Ascending aorta (tissue), 2 donors: ENCODE measurements around the gene KIFBP. TPM values are rescaled to one million over a fixed set of nuclear protein-coding genes. Genes with fewer than 3 reads are reported as not detected.
A peak's percentile ranks its signal among the peaks of the same experiment; 100 is the strongest.
"Not testable (repeated sequence)": the region's sequence is repeated elsewhere in the genome, so short reads cannot be mapped to it uniquely, and the experiment has no call there.

ENCODE experiments used
- DNase-seq, 2 donors: peaks; one replicate each; pipeline ENCODE4 v3.0.0-alpha.2; 2019; ENCODE audit warnings: low spot score in 2 of 2
- H3K27ac ChIP-seq, 2 donors: fragments of 200-600 bp; sonication (generic); one replicate each; pipeline ENCODE4 v1.5.1; 2016 to 2017; ENCODE audit warnings: mild to moderate bottlenecking in 1 of 2
- H3K27me3 ChIP-seq: fragments of 200-600 bp; sonication (generic); one replicate; pipeline ENCODE4 v1.5.1; 2017
- H3K36me3 ChIP-seq, 2 donors: fragments of 200-600 bp; sonication (generic); one replicate each; pipeline ENCODE4 v1.5.1; 2016
- H3K4me1 ChIP-seq, 2 donors: fragments of 200-600 bp; sonication (generic); one replicate each; pipeline ENCODE4 v1.5.1; 2016 to 2017; ENCODE audit warnings: mild to moderate bottlenecking in 1 of 2
- H3K4me3 ChIP-seq, 2 donors: fragments of 200-600 bp; sonication (generic); one replicate each; pipeline ENCODE4 v1.5.1; 2016 to 2017; ENCODE audit warnings: mild to moderate bottlenecking in 1 of 2
- H3K9me3 ChIP-seq, 2 donors: fragments of 200-600 bp; sonication (generic); one replicate each; pipeline ENCODE4 v1.5.1; 2016
- CTCF ChIP-seq, 3 experiments: fragments of 200-600 bp in 2 of 3; fragments of 450-650 bp in 1 of 3; sonication (generic) in 2 of 3; IDR thresholded peaks; one replicate each; pipeline ENCODE4 v1.5.1; 2016 to 2019; ENCODE audit warnings: antibody characterized with exemption in 3 of 3, mild to moderate bottlenecking in 1 of 3, moderate library complexity in 1 of 3
- intact Hi-C: fragments of 100-400 bp; cut with DNase I; formaldehyde crosslinking; loops from one replicate; pipeline ENCODE4 v1.15.1; 2023
- total RNA-seq: library from RNA; depleted of rRNA; stranded (reverse); fragments of >200 nt; gene quantifications from one replicate; pipeline ENCODE4 v1.1.0, GENCODE V29; 2016

Gene KIFBP
- total RNA-seq, 1 donor from 2014 or later: 25.3 TPM

GRCh38 chr10:68973975-68974374, 14.6 kb upstream of the KIFBP start:
- no peak for DNase-seq
- intact Hi-C loops: no loop called here
- H3K9me3 ChIP-seq: no peaks in the 10 kb centered on the region
- no peak for TF ChIP-seq CTCF (IDR thresholded peaks at IDR 0.05)
- no peaks in the 10 kb centered on the region for H3K4me1 ChIP-seq
- H3K36me3 ChIP-seq: peaks cover 83 to 98% of the 10 kb centered on the region in 2 donors
- H3K27me3 ChIP-seq: no peaks in the 10 kb centered on the region
- no peak overlapping the region for H3K4me3 ChIP-seq
- H3K27ac ChIP-seq: no peak overlapping the region

GRCh38 chr10:68975936-68976473, 12.6 kb upstream of the KIFBP start:
- H3K27me3 ChIP-seq, H3K27ac ChIP-seq, H3K9me3 ChIP-seq, intact Hi-C loops, DNase-seq, H3K4me1 ChIP-seq, H3K4me3 ChIP-seq: not testable (repeated sequence)
- H3K36me3 ChIP-seq: peaks cover 83 to 88% of the 10 kb centered on the region in 2 donors

- peaks cover 62 to 75% of the 10 kb centered on the region in 2 donors for H3K36me3 ChIP-seq
- H3K27me3 ChIP-seq, H3K27ac ChIP-seq, intact Hi-C loops, H3K9me3 ChIP-seq, DNase-seq, H3K4me3 ChIP-seq, H3K4me1 ChIP-seq: not testable (repeated sequence)
These were observed 8.9 kb upstream of the KIFBP start for GRCh38 chr10:68979738-68980137.

GRCh38 chr10:68981074-68981473, 7.5 kb upstream of the KIFBP start:
- H3K36me3 ChIP-seq: peaks cover 48 to 72% of the 10 kb centered on the region in 2 donors
- TF ChIP-seq CTCF (IDR thresholded peaks at IDR 0.05): no peak

GRCh38 chr10:68982389-68982788, 6.2 kb upstream of the KIFBP start:
- H3K27me3 ChIP-seq: no peaks in the 10 kb centered on the region
- no peak for DNase-seq
- peaks cover 42 to 59% of the 10 kb centered on the region in 2 donors for H3K36me3 ChIP-seq
- no peaks in the 10 kb centered on the region for H3K4me1 ChIP-seq
- no peak for TF ChIP-seq CTCF (IDR thresholded peaks at IDR 0.05)
- no peak overlapping the region for H3K27ac ChIP-seq
- no peaks in the 10 kb centered on the region for H3K9me3 ChIP-seq
- no peak overlapping the region for H3K4me3 ChIP-seq
- intact Hi-C loops: no loop called here

More at GRCh38 chr10:68981074-68981473, 7.5 kb upstream of the KIFBP start:
- Histone ChIP-seq H3K4me3 (no peak overlapping the region), H3K4me1 (no peaks in the 10 kb centered on the region), H3K27me3 (no peaks in the 10 kb centered on the region), H3K27ac (no peak overlapping the region), H3K9me3 (no peaks in the 10 kb centered on the region)
- no peak for DNase-seq
- intact Hi-C loops: no loop called here

- intact Hi-C loops: loop anchor here (1.0 to 5.0 kb wide), 5 partner anchors 31 to 190 kb away; partner anchors contain the start of genes DDX21 and DDX50
These were observed 992 bp upstream of the KIFBP start for GRCh38 chr10:68987611-68988010.

More at GRCh38 chr10:68987611-68988010, 992 bp upstream of the KIFBP start:
- Histone ChIP-seq H3K4me1 (peaks cover 3 to 24% of the 10 kb centered on the region in 2 donors), H3K9me3 (no peaks in the 10 kb centered on the region), H3K4me3 (peak overlapping the region in 1 of 2 donors; percentile 85), H3K27me3 (no peaks in the 10 kb centered on the region), H3K36me3 (peaks cover 4 to 29% of the 10 kb centered on the region in 2 donors), H3K27ac (no peak overlapping the region)
- no peak for DNase-seq
- TF ChIP-seq CTCF (IDR thresholded peaks at IDR 0.05): no peak
